ENCODE measurements around the gene TP53I11.

GRCh38 chr11:44909557-44909956, 41.1 kb downstream of the TP53I11 start:
- no peak for TF ChIP-seq CTCF (IDR thresholded peaks at IDR 0.05)
- no peak for TF ChIP-seq POLR2A (IDR thresholded peaks at IDR 0.05)

Data from gastroesophageal sphincter (tissue), 3 donors.